HCT116 (cell line): ENCODE data around the gene GALK1. TPM values are rescaled to one million over a fixed set of nuclear protein-coding genes. Genes with fewer than 3 reads are reported as not detected.

Experiments
- ATAC-seq: fragments of 200-7000 bp; cut with Tn5 transposase; 2 replicates; pipeline ENCODE4 v1.9.1; 2020; ENCODE audit warnings: mild to moderate bottlenecking, moderate library complexity
- BruUV-seq: library from RNA; stranded (reverse); fragments of 400-500 nt; replicated peaks from 2 replicates; lab custom pipeline; 2021; lab: Mats Ljungman, UMichigan
- CTCF ChIA-PET: fragments of 300-600 bp; sonication (Branson Sonifier 250); formaldehyde crosslinking; loops from one replicate; lab custom pipeline; 2021; ENCODE audit warnings: antibody characterized with exemption; lab: Charles Lee
- POLR2A ChIA-PET: fragments of 300-600, 350-600 bp; sonication (Branson Sonifier 250); formaldehyde crosslinking; loops from one replicate; lab custom pipeline; 2021; ENCODE audit warnings: antibody characterized with exemption; lab: Charles Lee
- RAD21 ChIA-PET, 2 experiments: fragments of 300-600 bp; sonication (Branson Sonifier 250); formaldehyde crosslinking; loops; one replicate each; lab custom pipeline; 2023; ENCODE audit warnings: low total read pairs in 2 of 2; ENCODE audit not compliant: uncharacterized antibody in 2 of 2, unreplicated experiment in 2 of 2, low non-redundant PET in 1 of 2; lab: Charles Lee
- DNase-seq: peaks from one replicate; pipeline ENCODE4 v3.0.0-alpha.2; 2010; ENCODE audit warnings: low read depth, low spot score
- H2AFZ ChIP-seq: fragments of 200-600 bp; shearing (Covaris generic), sonication (generic); 2 replicates; pipeline ENCODE4 v1.6.1; 2017; ENCODE audit warnings: low read depth, mixed run types, mixed read lengths, antibody characterized with exemption, low read length; ENCODE audit not compliant: poor library complexity, severe bottlenecking
- H3K27ac ChIP-seq: 2 replicates; pipeline ENCODE4 v1.5.1; 2012; ENCODE audit warnings: low read depth, low read length
- H3K27me3 ChIP-seq: fragments of 200-600 bp; sonication (generic); 2 replicates; pipeline ENCODE4 v1.6.1; 2016; ENCODE audit warnings: mixed run types, low read length, mixed read lengths; ENCODE audit not compliant: insufficient read depth
- H3K36me3 ChIP-seq, 2 experiments: fragments of 200-500 bp in 1 of 2; fragments of 200-600 bp in 1 of 2; sonication (Bioruptor generic) in 1 of 2; sonication (generic) in 1 of 2; 2 replicates each; pipeline versions ENCODE4 v1.5.1 to v1.6.1; 2014 to 2016; ENCODE audit warnings: low read length in 2 of 2, inconsistent platforms in 1 of 2, mixed read lengths in 1 of 2, mixed run types in 1 of 2; ENCODE audit not compliant: insufficient read depth in 2 of 2, control insufficient read depth in 1 of 2
- H3K4me1 ChIP-seq, 2 experiments: fragments of 200-600 bp in 1 of 2; sonication (generic) in 1 of 2; 2 replicates each; pipeline versions ENCODE4 v1.5.1 to v1.6.1; 2012 to 2017; ENCODE audit warnings: low read length in 2 of 2, inconsistent platforms in 1 of 2, mild to moderate bottlenecking in 1 of 2, mixed read lengths in 1 of 2, mixed run types in 1 of 2, moderate library complexity in 1 of 2; ENCODE audit not compliant: insufficient read depth in 2 of 2, control insufficient read depth in 1 of 2
- H3K4me2 ChIP-seq: fragments of 200-600 bp; sonication (generic); 2 replicates; pipeline ENCODE4 v1.6.1; 2017; ENCODE audit warnings: mixed run types, low read length, mixed read lengths
- H3K4me3 ChIP-seq, 2 experiments: fragments of 200-600 bp in 1 of 2; sonication (generic) in 1 of 2; replicated peaks in 1 of 2; 2 replicates each; pipeline ENCODE4 v1.5.1; 2011 to 2016; ENCODE audit warnings: low read length in 2 of 2, control low read depth in 1 of 2, low read depth in 1 of 2, mild to moderate bottlenecking in 1 of 2, mixed read lengths in 1 of 2, mixed run types in 1 of 2
- H3K79me2 ChIP-seq: fragments of 200-600 bp; sonication (generic); 2 replicates; pipeline ENCODE4 v1.6.1; 2017; ENCODE audit warnings: mild to moderate bottlenecking, mixed run types, low read length, moderate library complexity, mixed read lengths; ENCODE audit not compliant: insufficient read depth
- H3K9ac ChIP-seq: fragments of 200-600 bp; sonication (generic); 2 replicates; pipeline ENCODE4 v1.6.1; 2016; ENCODE audit warnings: low read length, mixed read lengths
- H3K9me2 ChIP-seq: fragments of 200-600 bp; sonication (generic), shearing (Covaris generic); 2 replicates; pipeline ENCODE4 v1.6.1; 2017; ENCODE audit warnings: mixed run types, mild to moderate bottlenecking, moderate library complexity; ENCODE audit not compliant: insufficient read depth
- H3K9me3 ChIP-seq, 2 experiments: fragments of 200-500 bp in 1 of 2; fragments of 200-600 bp in 1 of 2; sonication (Bioruptor generic) in 1 of 2; sonication (generic) in 1 of 2; 2 replicates each; pipeline ENCODE4 v1.6.1; 2014 to 2017; ENCODE audit warnings: low read length in 2 of 2, mixed read lengths in 2 of 2, inconsistent platforms in 1 of 2, low read depth in 1 of 2, mild to moderate bottlenecking in 1 of 2, mixed run types in 1 of 2, moderate library complexity in 1 of 2; ENCODE audit not compliant: control insufficient read depth in 1 of 2, insufficient read depth in 1 of 2
- H4K20me1 ChIP-seq: fragments of 200-600 bp; sonication (generic), shearing (Covaris generic); 2 replicates; pipeline ENCODE4 v1.6.1; 2017; ENCODE audit warnings: mixed run types, mild to moderate bottlenecking, moderate library complexity; ENCODE audit not compliant: insufficient read depth
- CBX3 ChIP-seq: IDR thresholded peaks from 2 replicates; pipeline ENCODE4 v1.6.1; 2012; ENCODE audit warnings: low read depth
- CEBPB ChIP-seq: IDR thresholded peaks from 2 replicates; pipeline ENCODE4 v1.6.1; 2012; ENCODE audit warnings: low read depth
- EGR1 ChIP-seq: IDR thresholded peaks from 2 replicates; pipeline ENCODE4 v1.6.1; 2012; ENCODE audit warnings: low read depth
- EZH2 ChIP-seq: fragments of 200-600 bp; sonication (generic); IDR thresholded peaks from 2 replicates; pipeline ENCODE4 v1.6.1; 2017; ENCODE audit warnings: antibody characterized with exemption, mixed run types
- EZH2phosphoT487 ChIP-seq: fragments of 200-600 bp; IDR thresholded peaks from 2 replicates; pipeline ENCODE4 v1.6.1; 2018; ENCODE audit warnings: antibody characterized with exemption, borderline replicate concordance
- JUND ChIP-seq: IDR thresholded peaks from 2 replicates; pipeline ENCODE4 v1.6.1; 2012
- POLR2A ChIP-seq: IDR thresholded peaks from 2 replicates; pipeline ENCODE4 v1.7.0; 2011; ENCODE audit warnings: borderline replicate concordance; ENCODE audit not compliant: insufficient read depth, insufficient read length; ENCODE audit errors: extremely low read depth
- POLR2AphosphoS5 ChIP-seq: IDR thresholded peaks from 2 replicates; pipeline ENCODE4 v1.6.1; 2011; ENCODE audit warnings: mild to moderate bottlenecking, low read depth, low read length, moderate library complexity
- RAD21 ChIP-seq: IDR thresholded peaks from 2 replicates; pipeline ENCODE4 v1.6.1; 2012; ENCODE audit warnings: low read depth, mild to moderate bottlenecking
- SIN3A ChIP-seq: IDR thresholded peaks from 2 replicates; pipeline ENCODE4 v1.6.1; 2012; ENCODE audit warnings: low read depth
- SRF ChIP-seq: IDR thresholded peaks from 2 replicates; pipeline ENCODE4 v1.6.1; 2012; ENCODE audit warnings: low read depth
- TCF7L2 ChIP-seq: IDR thresholded peaks from 2 replicates; pipeline ENCODE4 v1.7.0; 2011; ENCODE audit warnings: borderline replicate concordance, inconsistent platforms; ENCODE audit not compliant: insufficient read depth, insufficient read length; ENCODE audit errors: extremely low read depth
- YY1 ChIP-seq: IDR thresholded peaks from 2 replicates; pipeline ENCODE4 v1.6.1; 2011; ENCODE audit warnings: low read length, low read depth, moderate library complexity, mild to moderate bottlenecking; ENCODE audit not compliant: insufficient replicate concordance; ENCODE audit errors: extremely low read depth
- ZFX ChIP-seq: fragments of 450-650 bp; IDR thresholded peaks from 2 replicates; pipeline ENCODE4 v1.6.1; 2017
- intact Hi-C: fragments of 100-400 bp; cut with micrococcal nuclease; formaldehyde crosslinking; loops from 2 replicates; pipeline ENCODE4 v1.10.0; 2022
- total RNA-seq: library from RNA; stranded (reverse); gene quantifications from one replicate; pipeline ENCODE4 v1.2.1, GENCODE V29; 2021; ENCODE audit not compliant: unreplicated experiment
- TF ChIP-seq, protein P1 (sequence below), 3 experiments: fragments of 200-600 bp in 1 of 3; sonication (generic) in 1 of 3; IDR thresholded peaks in 2 of 3; conservative IDR thresholded peaks in 1 of 3; 2 replicates each; pipeline ENCODE4 v1.5.1; 2012 to 2017; ENCODE audit warnings: low read depth in 2 of 3, low read length in 2 of 3, antibody characterized with exemption in 1 of 3, borderline replicate concordance in 1 of 3, control low read depth in 1 of 3, mild to moderate bottlenecking in 1 of 3, mixed read lengths in 1 of 3, mixed run types in 1 of 3, moderate library complexity in 1 of 3; ENCODE audit not compliant: insufficient read depth in 1 of 3
- TF ChIP-seq, protein P2 (sequence below): IDR thresholded peaks from 2 replicates; pipeline ENCODE4 v1.6.1; 2012; ENCODE audit warnings: low read depth
- TF ChIP-seq, protein P3 (sequence below): IDR thresholded peaks from 2 replicates; pipeline ENCODE4 v1.6.1; 2012
- TF ChIP-seq, protein P4 (sequence below): IDR thresholded peaks from 2 replicates; pipeline ENCODE4 v1.6.1; 2012
- TF ChIP-seq, protein P5 (sequence below): IDR thresholded peaks from 2 replicates; pipeline ENCODE4 v1.6.1; 2011; ENCODE audit warnings: mild to moderate bottlenecking, low read length, moderate library complexity; ENCODE audit not compliant: insufficient replicate concordance; ENCODE audit errors: extremely low read depth

GALK1 gene
- total RNA-seq, 1 experiment from 2014 or later: 57.8 TPM

DNA sequence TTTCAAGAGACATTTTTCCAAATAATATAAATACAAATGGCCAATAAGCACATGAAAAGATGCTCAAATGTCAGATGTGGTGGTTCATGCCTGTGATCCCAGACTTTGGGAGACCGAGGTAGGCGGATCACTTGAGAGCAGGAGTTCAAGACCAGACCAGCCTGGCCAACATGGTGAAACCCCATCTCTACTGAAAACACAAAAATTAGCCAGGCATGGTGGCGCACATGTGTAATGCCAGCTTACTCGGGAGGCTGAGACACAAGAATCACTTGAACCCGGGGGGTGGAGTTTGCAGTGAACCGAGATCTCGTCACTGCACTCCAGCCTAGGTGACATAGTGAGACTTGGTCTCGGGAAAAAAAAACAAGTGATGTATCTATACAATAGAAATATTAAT lies 2.9 kb upstream of the GALK1 start:
- ChIA-PET POLR2A (interaction anchor here (2.2 kb wide), 1 partner anchor 9 kb away, joined by 7 read pairs; no protein-coding TSS in a partner anchor), RAD21 (interaction anchor here in 1 of 2 experiments (0.7 kb wide), 1 partner anchor 23 kb away, joined by 4 read pairs; no protein-coding TSS in a partner anchor), CTCF (interaction anchor here (1.1 kb wide), 1 partner anchor 15 kb away, joined by 3 read pairs; no protein-coding TSS in a partner anchor)
- no peak overlapping the region for H3K4me3 ChIP-seq
- H3K4me1 ChIP-seq: peaks cover 13 to 29% of the 10 kb centered on the region in 2 experiments
- DNase-seq (no peak), ATAC-seq (no peak)
- H3K9me3 ChIP-seq: no peaks in the 10 kb centered on the region
- H3K9me2 ChIP-seq: no peaks in the 10 kb centered on the region
- H4K20me1 ChIP-seq: no peaks in the 10 kb centered on the region
- H3K36me3 ChIP-seq: no peaks in the 10 kb centered on the region
- no peak overlapping the region for H2AFZ ChIP-seq
- BruUV-seq: no TSS peak
- TF ChIP-seq EZH2: no peak
- no peak for TF ChIP-seq EZH2phosphoT487
- TF ChIP-seq TCF7L2: no peak
- TF ChIP-seq EGR1: no peak
- TF ChIP-seq, protein P1, sequence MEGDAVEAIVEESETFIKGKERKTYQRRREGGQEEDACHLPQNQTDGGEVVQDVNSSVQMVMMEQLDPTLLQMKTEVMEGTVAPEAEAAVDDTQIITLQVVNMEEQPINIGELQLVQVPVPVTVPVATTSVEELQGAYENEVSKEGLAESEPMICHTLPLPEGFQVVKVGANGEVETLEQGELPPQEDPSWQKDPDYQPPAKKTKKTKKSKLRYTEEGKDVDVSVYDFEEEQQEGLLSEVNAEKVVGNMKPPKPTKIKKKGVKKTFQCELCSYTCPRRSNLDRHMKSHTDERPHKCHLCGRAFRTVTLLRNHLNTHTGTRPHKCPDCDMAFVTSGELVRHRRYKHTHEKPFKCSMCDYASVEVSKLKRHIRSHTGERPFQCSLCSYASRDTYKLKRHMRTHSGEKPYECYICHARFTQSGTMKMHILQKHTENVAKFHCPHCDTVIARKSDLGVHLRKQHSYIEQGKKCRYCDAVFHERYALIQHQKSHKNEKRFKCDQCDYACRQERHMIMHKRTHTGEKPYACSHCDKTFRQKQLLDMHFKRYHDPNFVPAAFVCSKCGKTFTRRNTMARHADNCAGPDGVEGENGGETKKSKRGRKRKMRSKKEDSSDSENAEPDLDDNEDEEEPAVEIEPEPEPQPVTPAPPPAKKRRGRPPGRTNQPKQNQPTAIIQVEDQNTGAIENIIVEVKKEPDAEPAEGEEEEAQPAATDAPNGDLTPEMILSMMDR (IDR thresholded peaks at IDR 0.05 in 2 of 3, conservative IDR thresholded peaks at IDR 0.05 in 1 of 3; ENCODE audit: borderline replicate concordance in 1 of 3, insufficient read depth in 1 of 3, low read depth in 2 of 3, low read length in 2 of 3): no peak
- TF ChIP-seq JUND: no peak
- TF ChIP-seq YY1: no peak
- no peak for TF ChIP-seq POLR2AphosphoS5
- TF ChIP-seq SIN3A: no peak
- TF ChIP-seq ZFX: no peak
- no peak for TF ChIP-seq RAD21
- TF ChIP-seq CBX3: no peak
- no peak for TF ChIP-seq SRF
- TF ChIP-seq, protein P2, sequence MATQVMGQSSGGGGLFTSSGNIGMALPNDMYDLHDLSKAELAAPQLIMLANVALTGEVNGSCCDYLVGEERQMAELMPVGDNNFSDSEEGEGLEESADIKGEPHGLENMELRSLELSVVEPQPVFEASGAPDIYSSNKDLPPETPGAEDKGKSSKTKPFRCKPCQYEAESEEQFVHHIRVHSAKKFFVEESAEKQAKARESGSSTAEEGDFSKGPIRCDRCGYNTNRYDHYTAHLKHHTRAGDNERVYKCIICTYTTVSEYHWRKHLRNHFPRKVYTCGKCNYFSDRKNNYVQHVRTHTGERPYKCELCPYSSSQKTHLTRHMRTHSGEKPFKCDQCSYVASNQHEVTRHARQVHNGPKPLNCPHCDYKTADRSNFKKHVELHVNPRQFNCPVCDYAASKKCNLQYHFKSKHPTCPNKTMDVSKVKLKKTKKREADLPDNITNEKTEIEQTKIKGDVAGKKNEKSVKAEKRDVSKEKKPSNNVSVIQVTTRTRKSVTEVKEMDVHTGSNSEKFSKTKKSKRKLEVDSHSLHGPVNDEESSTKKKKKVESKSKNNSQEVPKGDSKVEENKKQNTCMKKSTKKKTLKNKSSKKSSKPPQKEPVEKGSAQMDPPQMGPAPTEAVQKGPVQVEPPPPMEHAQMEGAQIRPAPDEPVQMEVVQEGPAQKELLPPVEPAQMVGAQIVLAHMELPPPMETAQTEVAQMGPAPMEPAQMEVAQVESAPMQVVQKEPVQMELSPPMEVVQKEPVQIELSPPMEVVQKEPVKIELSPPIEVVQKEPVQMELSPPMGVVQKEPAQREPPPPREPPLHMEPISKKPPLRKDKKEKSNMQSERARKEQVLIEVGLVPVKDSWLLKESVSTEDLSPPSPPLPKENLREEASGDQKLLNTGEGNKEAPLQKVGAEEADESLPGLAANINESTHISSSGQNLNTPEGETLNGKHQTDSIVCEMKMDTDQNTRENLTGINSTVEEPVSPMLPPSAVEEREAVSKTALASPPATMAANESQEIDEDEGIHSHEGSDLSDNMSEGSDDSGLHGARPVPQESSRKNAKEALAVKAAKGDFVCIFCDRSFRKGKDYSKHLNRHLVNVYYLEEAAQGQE: no peak
- no peak for TF ChIP-seq CEBPB
- TF ChIP-seq, protein P3, sequence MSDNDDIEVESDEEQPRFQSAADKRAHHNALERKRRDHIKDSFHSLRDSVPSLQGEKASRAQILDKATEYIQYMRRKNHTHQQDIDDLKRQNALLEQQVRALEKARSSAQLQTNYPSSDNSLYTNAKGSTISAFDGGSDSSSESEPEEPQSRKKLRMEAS: no peak
- TF ChIP-seq, protein P4, sequence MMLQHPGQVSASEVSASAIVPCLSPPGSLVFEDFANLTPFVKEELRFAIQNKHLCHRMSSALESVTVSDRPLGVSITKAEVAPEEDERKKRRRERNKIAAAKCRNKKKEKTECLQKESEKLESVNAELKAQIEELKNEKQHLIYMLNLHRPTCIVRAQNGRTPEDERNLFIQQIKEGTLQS: no peak
- no peak for TF ChIP-seq POLR2A
- TF ChIP-seq, protein P5, sequence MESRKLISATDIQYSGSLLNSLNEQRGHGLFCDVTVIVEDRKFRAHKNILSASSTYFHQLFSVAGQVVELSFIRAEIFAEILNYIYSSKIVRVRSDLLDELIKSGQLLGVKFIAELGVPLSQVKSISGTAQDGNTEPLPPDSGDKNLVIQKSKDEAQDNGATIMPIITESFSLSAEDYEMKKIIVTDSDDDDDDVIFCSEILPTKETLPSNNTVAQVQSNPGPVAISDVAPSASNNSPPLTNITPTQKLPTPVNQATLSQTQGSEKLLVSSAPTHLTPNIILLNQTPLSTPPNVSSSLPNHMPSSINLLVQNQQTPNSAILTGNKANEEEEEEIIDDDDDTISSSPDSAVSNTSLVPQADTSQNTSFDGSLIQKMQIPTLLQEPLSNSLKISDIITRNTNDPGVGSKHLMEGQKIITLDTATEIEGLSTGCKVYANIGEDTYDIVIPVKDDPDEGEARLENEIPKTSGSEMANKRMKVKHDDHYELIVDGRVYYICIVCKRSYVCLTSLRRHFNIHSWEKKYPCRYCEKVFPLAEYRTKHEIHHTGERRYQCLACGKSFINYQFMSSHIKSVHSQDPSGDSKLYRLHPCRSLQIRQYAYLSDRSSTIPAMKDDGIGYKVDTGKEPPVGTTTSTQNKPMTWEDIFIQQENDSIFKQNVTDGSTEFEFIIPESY: no peak
- H3K27me3 ChIP-seq: no peaks in the 10 kb centered on the region
- no peak overlapping the region for H3K27ac ChIP-seq
- intact Hi-C loops: no loop called here
- 0 out of 2 replicates have a peak, but pooled peaks cover 6% of the 10 kb centered on the region for H3K79me2 ChIP-seq
- H3K4me2 ChIP-seq: no peak overlapping the region
- no peak overlapping the region for H3K9ac ChIP-seq
